HFFc6 (cell line): ENCODE results near the gene GALNT2. TPM values are rescaled to one million over a fixed set of nuclear protein-coding genes. Genes with fewer than 3 reads are reported as not detected.

ENCODE experiments used
- DNase-seq: peaks from one replicate; pipeline ENCODE4 v3.0.0-alpha.2; 2018
- H3K27ac Mint-ChIP-seq: 2 replicates; pipeline ENCODE4 v1.8.0; 2020; ENCODE audit warnings: mild to moderate bottlenecking, mixed read lengths
- H3K27me3 Mint-ChIP-seq: 2 replicates; pipeline ENCODE4 v1.8.0; 2021; ENCODE audit warnings: mild to moderate bottlenecking, moderate library complexity, mixed read lengths; ENCODE audit not compliant: insufficient read depth
- H3K36me3 Mint-ChIP-seq: 2 replicates; pipeline ENCODE4 v1.8.0; 2021; ENCODE audit warnings: low read depth, mixed read lengths
- H3K4me1 Mint-ChIP-seq: 2 replicates; pipeline ENCODE4 v1.8.0; 2020; ENCODE audit warnings: low read depth, mixed read lengths
- H3K4me3 Mint-ChIP-seq: 2 replicates; pipeline ENCODE4 v1.8.0; 2020; ENCODE audit warnings: mild to moderate bottlenecking, moderate library complexity, mixed read lengths
- H3K9me3 Mint-ChIP-seq: 2 replicates; pipeline ENCODE4 v1.8.0; 2020; ENCODE audit warnings: mild to moderate bottlenecking, mixed read lengths
- total RNA-seq, 6 experiments: library from RNA; stranded (reverse); fragmentation: NEBNext Ultra II Directional; extraction: Animal tissue kit (Norgen Biotek cat#: 25700); gene quantifications; 2 replicates in 1 of 6; 3 replicates in 5 of 6; pipeline ENCODE4 v1.2.3, GENCODE V29; 2021
- TF ChIP-seq, protein P1 (sequence below): fragments of 200-600 bp; sonication (generic); IDR thresholded peaks from 2 replicates; pipeline ENCODE4 v1.5.0; 2021; ENCODE audit warnings: antibody characterized with exemption, mild to moderate bottlenecking

GALNT2 gene
- total RNA-seq, 6 experiments from 2014 or later, result 174 to 194 (median 181) TPM

GRCh38 chr1:230119340-230119739 lies 52.3 kb downstream of the GALNT2 start:
- no peak overlapping the region for H3K4me3 Mint-ChIP-seq
- peaks cover 39% of the 10 kb centered on the region for H3K4me1 Mint-ChIP-seq
- no peak overlapping the region for H3K27ac Mint-ChIP-seq
- no peak for DNase-seq
- no peaks in the 10 kb centered on the region for H3K9me3 Mint-ChIP-seq
- TF ChIP-seq, protein P1, sequence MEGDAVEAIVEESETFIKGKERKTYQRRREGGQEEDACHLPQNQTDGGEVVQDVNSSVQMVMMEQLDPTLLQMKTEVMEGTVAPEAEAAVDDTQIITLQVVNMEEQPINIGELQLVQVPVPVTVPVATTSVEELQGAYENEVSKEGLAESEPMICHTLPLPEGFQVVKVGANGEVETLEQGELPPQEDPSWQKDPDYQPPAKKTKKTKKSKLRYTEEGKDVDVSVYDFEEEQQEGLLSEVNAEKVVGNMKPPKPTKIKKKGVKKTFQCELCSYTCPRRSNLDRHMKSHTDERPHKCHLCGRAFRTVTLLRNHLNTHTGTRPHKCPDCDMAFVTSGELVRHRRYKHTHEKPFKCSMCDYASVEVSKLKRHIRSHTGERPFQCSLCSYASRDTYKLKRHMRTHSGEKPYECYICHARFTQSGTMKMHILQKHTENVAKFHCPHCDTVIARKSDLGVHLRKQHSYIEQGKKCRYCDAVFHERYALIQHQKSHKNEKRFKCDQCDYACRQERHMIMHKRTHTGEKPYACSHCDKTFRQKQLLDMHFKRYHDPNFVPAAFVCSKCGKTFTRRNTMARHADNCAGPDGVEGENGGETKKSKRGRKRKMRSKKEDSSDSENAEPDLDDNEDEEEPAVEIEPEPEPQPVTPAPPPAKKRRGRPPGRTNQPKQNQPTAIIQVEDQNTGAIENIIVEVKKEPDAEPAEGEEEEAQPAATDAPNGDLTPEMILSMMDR, result no peak
- H3K36me3 Mint-ChIP-seq, result peaks cover 40% of the 10 kb centered on the region
- no peaks in the 10 kb centered on the region; the same call in 1 of the 2 replicates for H3K27me3 Mint-ChIP-seq

DNA sequence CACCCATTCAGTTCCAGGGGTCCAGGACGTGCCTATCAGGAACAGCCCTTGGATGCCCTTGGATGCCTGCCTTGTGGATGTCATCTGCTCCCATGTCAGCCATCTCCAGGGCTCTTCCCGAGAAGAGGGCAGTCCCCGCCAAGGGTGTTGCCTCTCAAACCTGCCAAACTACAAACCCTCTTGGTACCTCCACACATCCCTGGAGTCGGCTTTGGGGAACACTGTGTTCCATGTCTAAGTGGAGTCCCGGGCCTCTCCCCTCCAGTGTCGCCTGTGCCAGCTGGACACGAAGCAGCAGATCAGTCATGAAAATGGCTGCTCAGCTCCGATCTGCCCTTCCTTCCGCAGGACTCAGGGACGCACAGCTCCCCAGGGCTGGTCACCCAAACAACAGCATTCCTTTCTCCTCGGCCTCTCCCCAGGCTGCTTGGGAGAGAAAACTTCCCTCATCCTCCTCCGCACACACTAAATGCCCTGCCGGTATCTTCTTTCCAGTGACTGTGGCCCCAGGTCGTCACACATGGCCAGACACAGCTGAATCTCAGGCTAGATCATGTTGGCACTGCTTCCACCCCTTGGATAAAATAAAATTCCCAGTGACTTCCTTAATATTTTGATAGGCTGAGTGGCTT lies 53.4 kb downstream of the GALNT2 start:
- peaks cover 44% of the 10 kb centered on the region for H3K4me1 Mint-ChIP-seq
- no peaks in the 10 kb centered on the region; the same call in 1 of the 2 replicates for H3K27me3 Mint-ChIP-seq
- H3K36me3 Mint-ChIP-seq, result peaks cover 35% of the 10 kb centered on the region
- H3K27ac Mint-ChIP-seq, result no peak overlapping the region
- TF ChIP-seq, protein P1, result no peak
- no peak for DNase-seq
- H3K4me3 Mint-ChIP-seq, result no peak overlapping the region
- no peaks in the 10 kb centered on the region for H3K9me3 Mint-ChIP-seq

DNA sequence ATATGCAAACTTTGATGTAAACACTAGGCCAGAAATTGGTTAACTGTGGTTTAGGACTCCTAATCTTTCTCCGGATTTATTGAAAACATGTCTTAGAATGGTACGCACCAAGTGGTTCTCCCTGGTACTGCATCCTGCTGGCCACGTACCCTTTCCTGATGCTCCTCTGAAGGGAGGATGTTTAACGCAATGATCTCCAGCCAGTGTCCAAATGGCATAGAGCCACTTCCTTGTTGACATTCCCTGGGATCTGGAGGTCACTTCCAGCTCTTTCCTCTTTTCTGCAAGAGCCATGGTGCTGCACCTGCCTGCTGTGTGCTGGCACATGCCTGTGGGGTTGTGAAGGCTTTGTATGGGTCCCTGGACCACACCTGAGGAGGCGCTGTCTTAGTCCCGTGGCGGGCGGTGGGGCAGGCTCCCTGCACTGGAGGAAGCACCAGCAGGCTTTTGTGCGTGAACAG lies 53.9 kb downstream of the GALNT2 start:
- Mint-ChIP-seq H3K36me3 (peaks cover 31% of the 10 kb centered on the region), H3K9me3 (no peaks in the 10 kb centered on the region), H3K27ac (no peak overlapping the region), H3K27me3 (no peaks in the 10 kb centered on the region; the same call in 1 of the 2 replicates), H3K4me3 (no peak overlapping the region), H3K4me1 (peaks cover 46% of the 10 kb centered on the region)
- no peak for DNase-seq
- TF ChIP-seq, protein P1, result peak; percentile 75

DNA sequence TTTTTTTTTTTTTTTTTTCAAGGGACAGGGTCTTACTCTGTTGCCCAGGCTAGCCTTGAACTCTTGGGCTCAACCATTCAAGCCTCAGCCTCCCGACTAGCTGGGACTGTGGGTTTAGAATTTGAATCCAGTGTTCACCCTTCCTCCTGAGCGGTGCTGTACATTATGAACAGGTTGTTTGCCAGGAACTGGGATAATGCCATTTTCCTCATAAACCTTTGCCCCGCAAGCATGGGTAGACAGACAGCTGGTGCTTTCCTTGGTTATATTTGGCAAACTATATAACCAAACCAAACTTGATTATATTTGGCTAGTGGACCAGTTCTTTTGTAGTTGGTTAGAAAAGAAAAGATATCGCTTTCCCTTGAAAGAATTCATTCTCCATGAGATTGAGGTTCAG lies 54.9 kb downstream of the GALNT2 start:
- H3K4me1 Mint-ChIP-seq, result peaks cover 52% of the 10 kb centered on the region
- no peak overlapping the region for H3K4me3 Mint-ChIP-seq
- no peaks in the 10 kb centered on the region for H3K9me3 Mint-ChIP-seq
- TF ChIP-seq, protein P1, result no peak
- H3K27me3 Mint-ChIP-seq, result no peaks in the 10 kb centered on the region; the same call in 1 of the 2 replicates
- peaks cover 29% of the 10 kb centered on the region for H3K36me3 Mint-ChIP-seq
- no peak overlapping the region for H3K27ac Mint-ChIP-seq
- DNase-seq, result no peak

DNA sequence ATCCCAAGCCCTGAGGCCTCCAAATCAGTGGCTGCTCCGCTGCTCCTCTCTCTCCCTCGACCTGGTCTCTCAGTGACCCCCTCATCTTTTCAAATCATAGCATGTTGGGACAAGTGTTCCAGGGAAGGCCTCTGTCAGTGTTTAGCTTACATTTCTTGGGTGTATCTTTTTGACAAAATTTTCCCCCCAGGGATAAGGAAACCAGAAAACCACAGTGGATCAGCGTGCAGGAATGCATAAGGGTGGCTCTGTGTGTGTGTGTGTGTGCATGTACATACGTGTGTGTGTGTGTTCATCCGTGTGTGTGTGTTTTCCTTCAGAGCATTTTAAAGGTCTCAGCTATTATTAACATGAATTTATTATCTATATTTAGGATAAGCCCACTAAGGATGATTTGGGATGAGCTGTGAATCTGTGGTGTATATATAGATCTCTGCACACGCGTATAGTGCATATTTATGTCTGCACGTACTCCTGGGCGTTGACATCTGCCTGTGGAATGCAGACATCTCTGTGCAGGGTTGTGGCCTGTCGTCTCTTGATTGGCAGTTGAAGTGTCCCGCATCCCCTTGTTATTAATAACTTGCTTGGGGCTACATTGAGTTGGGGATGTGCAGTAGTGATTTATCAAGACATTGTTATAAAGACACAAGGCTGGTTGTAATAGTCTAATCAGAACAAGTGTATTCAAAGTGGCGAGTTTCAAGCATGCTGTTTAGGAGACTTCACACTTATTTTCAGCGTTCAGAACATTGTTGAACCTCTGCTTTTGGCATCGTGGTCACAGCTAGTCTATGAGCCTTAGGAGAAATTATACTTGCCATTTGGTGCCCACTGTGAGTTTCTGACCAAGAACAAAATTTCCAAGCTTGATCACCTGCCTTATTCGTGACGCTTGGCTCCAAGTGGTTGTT lies 55.6 kb downstream of the GALNT2 start:
- no peak for DNase-seq
- no peak overlapping the region for H3K4me3 Mint-ChIP-seq
- no peaks in the 10 kb centered on the region for H3K9me3 Mint-ChIP-seq
- 0 out of 2 replicates have a peak overlapping the region, but pooled peaks have one; percentile 30 for H3K27ac Mint-ChIP-seq
- peaks cover 56% of the 10 kb centered on the region for H3K4me1 Mint-ChIP-seq
- TF ChIP-seq, protein P1, result no peak
- peaks cover 23% of the 10 kb centered on the region for H3K36me3 Mint-ChIP-seq
- no peaks in the 10 kb centered on the region; the same call in 1 of the 2 replicates for H3K27me3 Mint-ChIP-seq
